CD14-positive monocyte (primary cell): Measurements from ENCODE around the gene ERCC2. TPM values are rescaled to one million over a fixed set of nuclear protein-coding genes. Genes with fewer than 3 reads are reported as not detected.
A peak's percentile ranks its signal among the peaks of the same experiment; 100 is the strongest.

Experiments used
- DNase-seq, 3 donors: peaks; one replicate each; pipeline ENCODE4 v3.0.0-alpha.2; 2011 to 2022
- H2AFZ ChIP-seq: 2 replicates; pipeline ENCODE4 v1.6.0; 2012; ENCODE audit warnings: mild to moderate bottlenecking, low read depth, low read length, inconsistent platforms; ENCODE audit not compliant: insufficient read depth, poor library complexity, severe bottlenecking
- H3K27ac ChIP-seq, 2 donors: 1 replicate in 1 of 2; 2 replicates in 1 of 2; pipeline ENCODE4 v1.5.1; 2012 to 2013; ENCODE audit warnings: low read length in 2 of 2, control low read depth in 1 of 2, inconsistent platforms in 1 of 2, low read depth in 1 of 2, mild to moderate bottlenecking in 1 of 2
- H3K27me3 ChIP-seq, 2 donors: one replicate each; pipeline versions ENCODE4 v1.6.0 to v1.6.1; 2011 to 2013; ENCODE audit warnings: low read length in 2 of 2; ENCODE audit not compliant: control insufficient read depth in 2 of 2, insufficient read depth in 2 of 2
- H3K36me3 ChIP-seq, 2 donors: replicated peaks in 1 of 2; 1 replicate in 1 of 2; 2 replicates in 1 of 2; pipeline versions ENCODE4 v1.5.1 to v1.6.1; 2012 to 2013; ENCODE audit warnings: low read length in 2 of 2, control low read depth in 1 of 2, inconsistent platforms in 1 of 2, mild to moderate bottlenecking in 1 of 2; ENCODE audit not compliant: insufficient read depth in 2 of 2, control insufficient read depth in 1 of 2
- H3K4me1 ChIP-seq, 2 donors: 1 replicate in 1 of 2; 2 replicates in 1 of 2; pipeline versions ENCODE4 v1.5.1 to v1.6.1; 2012 to 2013; ENCODE audit warnings: low read length in 2 of 2, control low read depth in 1 of 2, inconsistent platforms in 1 of 2, mild to moderate bottlenecking in 1 of 2, moderate library complexity in 1 of 2; ENCODE audit not compliant: insufficient read depth in 2 of 2, control insufficient read depth in 1 of 2
- H3K4me2 ChIP-seq: replicated peaks from 2 replicates; pipeline ENCODE3; 2012; ENCODE audit warnings: low read length, moderate library complexity, mild to moderate bottlenecking; ENCODE audit not compliant: poor library complexity, severe bottlenecking; ENCODE audit errors: extremely low read depth
- H3K4me3 ChIP-seq, 3 experiments: fragments of 200-600 bp in 1 of 3; sonication (generic) in 1 of 3; replicated peaks in 1 of 3; 1 replicate in 2 of 3; 2 replicates in 1 of 3; pipeline ENCODE4 v1.5.1; 2011 to 2013; ENCODE audit warnings: low read length in 3 of 3, mild to moderate bottlenecking in 3 of 3, control low read depth in 2 of 3, low read depth in 2 of 3, inconsistent platforms in 1 of 3, moderate library complexity in 1 of 3
- H3K79me2 ChIP-seq: 2 replicates; pipeline ENCODE4 v1.6.0; 2012; ENCODE audit warnings: mild to moderate bottlenecking, control low read depth, inconsistent platforms, low read length, moderate library complexity; ENCODE audit not compliant: insufficient read depth
- H3K9ac ChIP-seq: 2 replicates; pipeline ENCODE4 v1.6.0; 2017; ENCODE audit warnings: low read length, mild to moderate bottlenecking; ENCODE audit not compliant: insufficient read depth, poor library complexity, severe bottlenecking
- H3K9me3 ChIP-seq, 2 donors: replicated peaks in 1 of 2; 1 replicate in 1 of 2; 2 replicates in 1 of 2; pipeline versions ENCODE4 v1.5.1 to v1.6.1; 2012 to 2013; ENCODE audit warnings: low read length in 2 of 2, control low read depth in 1 of 2; ENCODE audit not compliant: control insufficient read depth in 1 of 2, insufficient read depth in 1 of 2
- H4K20me1 ChIP-seq: 2 replicates; pipeline ENCODE4 v1.6.0; 2012; ENCODE audit warnings: mild to moderate bottlenecking, low read length, control low read depth, moderate library complexity; ENCODE audit not compliant: insufficient read depth
- H3K27ac Mint-ChIP-seq, 7 donors: one replicate each; pipeline ENCODE4 v1.8.0; 2020; ENCODE audit warnings: mild to moderate bottlenecking in 7 of 7, mixed read lengths in 7 of 7, moderate library complexity in 6 of 7, inconsistent platforms in 2 of 7
- H3K27me3 Mint-ChIP-seq, 3 donors: one replicate each; pipeline ENCODE4 v1.8.0; 2021 to 2022; ENCODE audit warnings: low read depth in 3 of 3, mild to moderate bottlenecking in 3 of 3, mixed read lengths in 3 of 3, moderate library complexity in 3 of 3, inconsistent platforms in 1 of 3
- H3K36me3 Mint-ChIP-seq, 2 donors: one replicate each; pipeline ENCODE4 v1.8.0; 2020; ENCODE audit warnings: mixed read lengths in 2 of 2, inconsistent platforms in 1 of 2, mild to moderate bottlenecking in 1 of 2
- H3K4me1 Mint-ChIP-seq: one replicate; pipeline ENCODE4 v1.8.0; 2020; ENCODE audit warnings: mild to moderate bottlenecking, mixed read lengths
- H3K4me3 Mint-ChIP-seq, 2 donors: one replicate each; pipeline ENCODE4 v1.8.0; 2020; ENCODE audit warnings: mild to moderate bottlenecking in 2 of 2, mixed read lengths in 2 of 2, moderate library complexity in 1 of 2
- H3K9me3 Mint-ChIP-seq, 7 donors: one replicate each; pipeline ENCODE4 v1.8.0; 2020 to 2022; ENCODE audit warnings: mixed read lengths in 7 of 7, mild to moderate bottlenecking in 6 of 7, moderate library complexity in 6 of 7, inconsistent platforms in 2 of 7
- CTCF ChIP-seq: fragments of 200-600 bp; IDR thresholded peaks from one replicate; pipeline ENCODE4 v1.8.0; 2022; ENCODE audit warnings: antibody characterized with exemption, mild to moderate bottlenecking
- WGBS: methylation state at CpG from one replicate; pipeline ENCODE4 v1.1.5; 2013; ENCODE audit warnings: missing lambda C conversion rate; ENCODE audit not compliant: insufficient coverage; 5-methylcytosine and 5-hydroxymethylcytosine counted together
- intact Hi-C, 2 donors: fragments of 100-400 bp; cut with micrococcal nuclease; formaldehyde crosslinking; loops; one replicate each; pipeline versions ENCODE4 v1.15.0 to v1.15.1; 2023
- polyA plus RNA-seq, 3 donors: library from polyadenylated mRNA; depleted of rRNA in 1 of 3; unstranded in 2 of 3; stranded (reverse) in 1 of 3; fragments of 300-500 nt in 2 of 3; fragments of >200 nt in 1 of 3; fragmentation: Illumina TruSeq in 2 of 3; gene quantifications; 1 replicate in 2 of 3; 2 replicates in 1 of 3; pipeline ENCODE4 v1.2.3, GENCODE V29; 2012 to 2021

The ERCC2 gene
- polyA plus RNA-seq, 3 donors = 4.0 to 20.0 (median 4.4) TPM

- no peaks in the 10 kb centered on the region for H3K27me3 ChIP-seq
Observed at GRCh38 chr19:45305007-45305406, 65.4 kb downstream of the ERCC2 start.

GRCh38 chr19:45304141-45304926 is 66.0 kb downstream of the ERCC2 start:
- 57% methylated on average over 3 of the region's 4 CpGs for WGBS
- H3K4me1 ChIP-seq = no peaks in the 10 kb centered on the region
- no peak overlapping the region for H2AFZ ChIP-seq
- no peak overlapping the region for H3K4me3 Mint-ChIP-seq
- peaks cover 2 to 11% (median 7%) of the 10 kb centered on the region in 7 donors for H3K9me3 Mint-ChIP-seq
- DNase-seq = no peak
- H3K27me3 ChIP-seq = no peaks in the 10 kb centered on the region
- H3K36me3 ChIP-seq = peaks cover 0 to 19% of the 10 kb centered on the region in 2 donors
- peaks cover 20 to 28% of the 10 kb centered on the region in 2 donors for H3K36me3 Mint-ChIP-seq
- H3K79me2 ChIP-seq = no peaks in the 10 kb centered on the region
- H3K4me1 Mint-ChIP-seq = peaks cover 5% of the 10 kb centered on the region
- peaks cover 0 to 4% of the 10 kb centered on the region in 2 donors for H3K9me3 ChIP-seq
- no peak overlapping the region for H3K4me3 ChIP-seq
- intact Hi-C loops = no loop called here
- no peak overlapping the region for H3K9ac ChIP-seq
- H3K4me2 ChIP-seq = no peak overlapping the region
- no peak overlapping the region for H3K27ac ChIP-seq
- TF ChIP-seq CTCF = no peak
- H3K27me3 Mint-ChIP-seq = peaks cover 4 to 15% (median 7%) of the 10 kb centered on the region in 3 donors
- peak overlapping the region in 2 of 7 donors; percentile 7 to 54 for H3K27ac Mint-ChIP-seq
- H4K20me1 ChIP-seq = no peaks in the 10 kb centered on the region

More at GRCh38 chr19:45305007-45305406, 65.4 kb downstream of the ERCC2 start:
- Histone ChIP-seq H3K4me1 (no peaks in the 10 kb centered on the region), H3K9me3 (peaks cover 0 to 4% of the 10 kb centered on the region in 2 donors), H3K4me3 (no peak overlapping the region), H3K9ac (no peak overlapping the region), H3K79me2 (no peaks in the 10 kb centered on the region), H2AFZ (no peak overlapping the region), H3K4me2 (no peak overlapping the region), H3K27ac (no peak overlapping the region), H3K36me3 (peaks cover 0 to 12% of the 10 kb centered on the region in 2 donors), H4K20me1 (no peaks in the 10 kb centered on the region)
- 91% methylated on average over 3 of the region's 4 CpGs for WGBS
- Mint-ChIP-seq H3K4me1 (peaks cover 2% of the 10 kb centered on the region), H3K27ac (peak overlapping the region in 1 of 7 donors; percentile 54), H3K9me3 (peaks cover 2 to 11% (median 7%) of the 10 kb centered on the region in 7 donors), H3K4me3 (no peak overlapping the region), H3K36me3 (peaks cover 14 to 21% of the 10 kb centered on the region in 2 donors), H3K27me3 (peaks cover 4 to 15% (median 7%) of the 10 kb centered on the region in 3 donors)
- no peak for TF ChIP-seq CTCF
- no peak for DNase-seq
- intact Hi-C loops = no loop called here
